ENCODE data around the gene BIRC2. TPM values are rescaled to one million over a fixed set of nuclear protein-coding genes. Genes with fewer than 3 reads are reported as not detected.
A peak's percentile ranks its signal among the peaks of the same experiment; 100 is the strongest.

Gene BIRC2
- total and polyA plus RNA-seq, 10 of the 15 experiments (the other 5 are each of a cell fraction or from before 2014, with no cell fraction given): 13.8 to 75.8 (median 26.5) TPM

GRCh38 chr11:102420547-102420946, 73.5 kb downstream of the BIRC2 start:
- RAD21 ChIA-PET (ENCODE audit: unreplicated experiment): interaction anchor here (1.0 to 3.6 kb wide), 9 partner anchors 10 to 246 kb away, joined by 3 to 22 read pairs (median 6); no protein-coding TSS in a partner anchor
- Histone ChIP-seq H3K4me2 (ENCODE audit: control insufficient read depth, insufficient read depth) (no peak overlapping the region), H3K27me3 (replicated peaks in 1 of 2; ENCODE audit: control insufficient read depth in 2 of 2, insufficient read depth in 2 of 2, low read length in 1 of 2) (no peaks in the 10 kb centered on the region), H4K20me1 (ENCODE audit: control insufficient read depth, insufficient read depth) (no peaks in the 10 kb centered on the region), H3K9ac (ENCODE audit: control insufficient read depth, insufficient read depth, low read length) (no peak overlapping the region), H3K27ac (ENCODE audit: control insufficient read depth, insufficient read depth) (no peak overlapping the region), H3K4me3 (no peak overlapping the region), H3K36me3 (ENCODE audit: control insufficient read depth in 2 of 2, insufficient read depth in 2 of 2, low read length in 1 of 2) (peaks cover 0 to 1% of the 10 kb centered on the region in 2 experiments; a peak in 1 of 4 replicates), H3K79me2 (ENCODE audit: control insufficient read depth, insufficient read depth, low read length) (peaks cover 32% of the 10 kb centered on the region), H3K9me3 (replicated peaks; ENCODE audit: control insufficient read depth, insufficient read depth, low read length) (peaks cover 6% of the 10 kb centered on the region), H3K4me1 (ENCODE audit: control insufficient read depth, insufficient read depth, low read length) (peaks cover 4% of the 10 kb centered on the region; the same call in 1 of the 2 replicates), H2AFZ (ENCODE audit: control insufficient read depth, low read depth, low read length) (no peak overlapping the region)
- CTCF ChIA-PET: interaction anchor here (0.9 to 2.0 kb wide), 6 partner anchors 10 to 172 kb away, joined by 3 to 10 read pairs (median 3); no protein-coding TSS in a partner anchor
- intact Hi-C loops (cut with micrococcal nuclease; ENCODE audit: unreplicated experiment) (no loop called here), in situ Hi-C loops (cut with MboI) (no loop called here)
- no peak for FAIRE-seq
- peak; percentile 40 for DNase-seq (ENCODE audit: low read depth, low spot score)
- SMC1A ChIA-PET (ENCODE audit: uncharacterized antibody, unreplicated experiment): interaction anchor here (0.9 to 4.4 kb wide), 15 partner anchors 10 to 125 kb away, joined by 3 to 15 read pairs (median 5); no protein-coding TSS in a partner anchor
- TF ChIP-seq JUND (IDR thresholded peaks at IDR 0.05; ENCODE audit: low read depth, low read length) (0 out of 2 replicates have a peak, but pooled peaks have one; percentile 12), JUNB (IDR thresholded peaks at IDR 0.05) (0 out of 2 replicates have a peak, but pooled peaks have one; percentile 18), SKIL (IDR thresholded peaks at IDR 0.05; ENCODE audit: low read depth, poor library complexity, severe bottlenecking) (peak; percentile 58), TCF12 (IDR thresholded peaks at IDR 0.05; ENCODE audit: low read depth, low read length) (no peak), TCF7 (IDR thresholded peaks at IDR 0.05; ENCODE audit: borderline replicate concordance) (no peak), POLR2AphosphoS5 (IDR thresholded peaks at IDR 0.05; ENCODE audit: low read length) (peak; percentile 31; the same call in 1 of the 2 replicates), DPF2 (IDR thresholded peaks at IDR 0.05) (peak; percentile 63), IKZF1 (conservative IDR thresholded peaks at IDR 0.05) (peak; percentile 44; the same call in 1 of the 2 replicates), SMARCA5 (IDR thresholded peaks at IDR 0.05) (0 out of 2 replicates have a peak, but pooled peaks have one; percentile 52), MTA2 (IDR thresholded peaks at IDR 0.05; ENCODE audit: low read depth) (peak; percentile 20; the same call in 1 of the 2 replicates), NR2F1 (conservative IDR thresholded peaks at IDR 0.05) (peak; percentile 92), NR2C1 (IDR thresholded peaks at IDR 0.05) (peak; percentile 40), ZNF687 (IDR thresholded peaks at IDR 0.05) (0 out of 2 replicates have a peak, but pooled peaks have one; percentile 36), ZSCAN29 (IDR thresholded peaks at IDR 0.05) (no peak), PKNOX1 (IDR thresholded peaks at IDR 0.05) (peak; percentile 85), BHLHE40 (IDR thresholded peaks at IDR 0.05; ENCODE audit: borderline replicate concordance in 1 of 2, low read depth in 2 of 2, low read length in 1 of 2) (peak in 1 of 2 experiments; percentile 48; a peak in 2 of 4 replicates)
- POLR2A ChIA-PET: interaction anchor here (1.3 to 2.1 kb wide), 2 partner anchors 10 to 12 kb away, joined by 4 to 10 read pairs; no protein-coding TSS in a partner anchor
- ATAC-seq: peak; percentile 83
- 19% methylated on average over 2 of the region's 2 CpGs for WGBS (ENCODE audit: insufficient coverage, insufficient replicate concordance, low lambda C conversion rate, missing lambda C conversion rate)
- no TSS peak for BruUV-seq (replicated peaks)

Data from GM12878 (cell line).